Measurements from ENCODE around the gene ANP32B. TPM values are rescaled to one million over a fixed set of nuclear protein-coding genes. Genes with fewer than 3 reads are reported as not detected.

The ANP32B gene
- total RNA-seq, 2 experiments from 2014 or later = 32.1 to 389 TPM

- Histone ChIP-seq H3K79me2 (ENCODE audit: insufficient read depth, low read depth, low read length) (peaks cover 81% of the 10 kb centered on the region), H3K9me2 (ENCODE audit: insufficient read depth, low read length) (no peaks in the 10 kb centered on the region), H3K9me3 (ENCODE audit: low read length) (no peaks in the 10 kb centered on the region), H2AFZ (ENCODE audit: low read length) (no peak overlapping the region), H3K4me1 (ENCODE audit: insufficient read depth, low read length, poor library complexity, severe bottlenecking) (peaks cover 73% of the 10 kb centered on the region), H3K27ac (ENCODE audit: low read depth, low read length, poor library complexity, severe bottlenecking) (peak overlapping the region; percentile 85), H3K4me3 (ENCODE audit: low read depth, low read length, poor library complexity, severe bottlenecking) (peak overlapping the region; percentile 92), H4K20me1 (ENCODE audit: insufficient read depth, low read length) (peaks cover 36% of the 10 kb centered on the region), H3K36me3 (ENCODE audit: insufficient read depth, low read length) (peaks cover 52% of the 10 kb centered on the region), H3K4me2 (ENCODE audit: low read length) (peak overlapping the region; percentile 96)
- DNase-seq (ENCODE audit: low spot score) = peak; percentile 72
- ChIA-PET POLR2A (interaction anchor here (0.6 to 2.3 kb wide), 9 partner anchors 18 to 395 kb away, joined by 3 to 8 read pairs (median 3); partner anchors contain the start of gene TRMO), CTCF (ENCODE audit: unreplicated experiment) (no interaction called here)
- TF ChIP-seq CTCF (conservative IDR thresholded peaks at IDR 0.05; ENCODE audit: low read length) (no peak), EZH2phosphoT487 (IDR thresholded peaks at IDR 0.05; ENCODE audit: borderline replicate concordance, low read depth, low read length) (no peak)
- intact Hi-C loops (cut with micrococcal nuclease; ENCODE audit: unreplicated experiment) = no loop called here
- no TSS peak for BruUV-seq (replicated peaks)
Measured at GRCh38 chr9:97985058-97985861, 2.1 kb downstream of the ANP32B start.

- DNase-seq (ENCODE audit: low spot score) = peak; percentile 77
- ChIA-PET POLR2A (interaction anchor here (0.6 to 2.3 kb wide), 11 partner anchors 9 to 121 kb away, joined by 3 to 10 read pairs (median 3); partner anchors contain the start of gene TRMO), CTCF (ENCODE audit: unreplicated experiment) (interaction anchor here (1.0 kb wide), 1 partner anchor 65 kb away, joined by 3 read pairs; the partner anchor contains the start of gene TRMO)
- Histone ChIP-seq H3K27ac (ENCODE audit: low read depth, low read length, poor library complexity, severe bottlenecking) (peak overlapping the region; percentile 85), H3K4me2 (ENCODE audit: low read length) (peak overlapping the region; percentile 96), H3K4me1 (ENCODE audit: insufficient read depth, low read length, poor library complexity, severe bottlenecking) (peaks cover 75% of the 10 kb centered on the region), H3K4me3 (ENCODE audit: low read depth, low read length, poor library complexity, severe bottlenecking) (peak overlapping the region; percentile 92), H3K9me2 (ENCODE audit: insufficient read depth, low read length) (no peaks in the 10 kb centered on the region), H3K9me3 (ENCODE audit: low read length) (no peaks in the 10 kb centered on the region), H4K20me1 (ENCODE audit: insufficient read depth, low read length) (peaks cover 55% of the 10 kb centered on the region), H3K36me3 (ENCODE audit: insufficient read depth, low read length) (peaks cover 74% of the 10 kb centered on the region), H2AFZ (ENCODE audit: low read length) (no peak overlapping the region), H3K79me2 (ENCODE audit: insufficient read depth, low read depth, low read length) (peaks cover 93% of the 10 kb centered on the region)
- intact Hi-C loops (cut with micrococcal nuclease; ENCODE audit: unreplicated experiment) = no loop called here
- BruUV-seq (replicated peaks) = no TSS peak
- TF ChIP-seq CTCF (conservative IDR thresholded peaks at IDR 0.05; ENCODE audit: low read length) = no peak
- no peak for TF ChIP-seq EZH2phosphoT487 (IDR thresholded peaks at IDR 0.05; ENCODE audit: borderline replicate concordance, low read depth, low read length)
Measured at GRCh38 chr9:97987487-97987886, 4.3 kb downstream of the ANP32B start.

GRCh38 chr9:97990259-97990658 lies 7.1 kb downstream of the ANP32B start:
- TF ChIP-seq CTCF (conservative IDR thresholded peaks at IDR 0.05; ENCODE audit: low read length) (peak; percentile 62), EZH2phosphoT487 (IDR thresholded peaks at IDR 0.05; ENCODE audit: borderline replicate concordance, low read depth, low read length) (no peak)

More at GRCh38 chr9:97990259-97990658, 7.1 kb downstream of the ANP32B start:
- Histone ChIP-seq H3K4me3 (ENCODE audit: low read depth, low read length, poor library complexity, severe bottlenecking) (no peak overlapping the region), H3K36me3 (ENCODE audit: insufficient read depth, low read length) (peaks cover 92% of the 10 kb centered on the region), H3K4me1 (ENCODE audit: insufficient read depth, low read length, poor library complexity, severe bottlenecking) (peaks cover 83% of the 10 kb centered on the region), H3K9me2 (ENCODE audit: insufficient read depth, low read length) (no peaks in the 10 kb centered on the region), H2AFZ (ENCODE audit: low read length) (no peak overlapping the region), H3K9me3 (ENCODE audit: low read length) (no peaks in the 10 kb centered on the region), H3K79me2 (ENCODE audit: insufficient read depth, low read depth, low read length) (peaks cover 100% of the 10 kb centered on the region), H4K20me1 (ENCODE audit: insufficient read depth, low read length) (peaks cover 82% of the 10 kb centered on the region), H3K27ac (ENCODE audit: low read depth, low read length, poor library complexity, severe bottlenecking) (peak overlapping the region; percentile 4), H3K4me2 (ENCODE audit: low read length) (peak overlapping the region; percentile 44)
- ChIA-PET POLR2A (interaction anchor here (0.6 to 0.7 kb wide), 2 partner anchors 46 to 1225 kb away, joined by 3 to 4 read pairs; no protein-coding TSS in a partner anchor), CTCF (ENCODE audit: unreplicated experiment) (no interaction called here)
- intact Hi-C loops (cut with micrococcal nuclease; ENCODE audit: unreplicated experiment) = no loop called here
- DNase-seq (ENCODE audit: low spot score) = no peak
- BruUV-seq (replicated peaks) = no TSS peak

Data from OCI-LY7 (cell line).